NCI-H1105 treated with DMSO at 0.1 percent for 48 hours (cell line): ENCODE measurements around the gene VKORC1.

Experiments
- DNase-seq: peaks from one replicate; lab custom pipeline; 2025; lab: John Stamatoyannopoulos, UW

VKORC1 gene

GRCh38 chr16:31130336-31130891 is 35.8 kb upstream of the VKORC1 start:
- no peak for DNase-seq

DNA sequence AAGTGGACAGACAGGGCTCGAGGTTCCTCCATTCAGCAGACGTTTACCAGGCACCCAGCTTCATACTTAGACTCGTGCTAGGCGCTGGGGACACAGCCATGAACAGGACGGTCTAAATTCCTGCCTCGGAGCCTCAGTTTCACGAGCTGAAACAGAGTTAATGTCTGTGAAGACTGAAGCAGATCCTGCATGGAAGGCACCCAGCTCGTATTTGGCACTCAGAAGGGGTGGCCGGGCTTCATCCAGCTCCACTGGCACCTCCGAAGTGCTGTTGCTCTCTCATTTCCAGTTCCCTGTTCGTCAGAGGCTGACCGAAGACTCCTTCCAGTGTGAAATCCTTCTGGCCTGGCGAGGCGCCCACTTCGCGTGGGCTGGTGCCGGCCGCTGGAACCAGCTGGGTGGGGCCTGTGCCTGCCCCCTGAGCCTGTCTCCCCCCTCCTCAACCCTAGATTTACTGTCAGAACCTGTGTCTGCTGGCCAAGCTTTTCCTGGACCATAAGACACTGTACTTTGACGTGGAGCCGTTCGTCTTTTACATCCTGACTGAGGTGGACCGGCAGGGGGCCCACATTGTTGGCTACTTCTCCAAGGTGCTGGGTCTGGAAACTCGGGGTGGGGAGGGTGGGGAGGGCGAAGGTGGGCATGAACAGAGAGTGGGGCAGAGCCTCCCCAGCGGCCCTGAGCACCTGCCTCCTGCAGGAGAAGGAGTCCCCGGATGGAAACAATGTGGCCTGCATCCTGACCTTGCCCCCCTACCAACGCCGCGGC is 35.2 kb upstream of the VKORC1 start:
- no peak for DNase-seq

DNA sequence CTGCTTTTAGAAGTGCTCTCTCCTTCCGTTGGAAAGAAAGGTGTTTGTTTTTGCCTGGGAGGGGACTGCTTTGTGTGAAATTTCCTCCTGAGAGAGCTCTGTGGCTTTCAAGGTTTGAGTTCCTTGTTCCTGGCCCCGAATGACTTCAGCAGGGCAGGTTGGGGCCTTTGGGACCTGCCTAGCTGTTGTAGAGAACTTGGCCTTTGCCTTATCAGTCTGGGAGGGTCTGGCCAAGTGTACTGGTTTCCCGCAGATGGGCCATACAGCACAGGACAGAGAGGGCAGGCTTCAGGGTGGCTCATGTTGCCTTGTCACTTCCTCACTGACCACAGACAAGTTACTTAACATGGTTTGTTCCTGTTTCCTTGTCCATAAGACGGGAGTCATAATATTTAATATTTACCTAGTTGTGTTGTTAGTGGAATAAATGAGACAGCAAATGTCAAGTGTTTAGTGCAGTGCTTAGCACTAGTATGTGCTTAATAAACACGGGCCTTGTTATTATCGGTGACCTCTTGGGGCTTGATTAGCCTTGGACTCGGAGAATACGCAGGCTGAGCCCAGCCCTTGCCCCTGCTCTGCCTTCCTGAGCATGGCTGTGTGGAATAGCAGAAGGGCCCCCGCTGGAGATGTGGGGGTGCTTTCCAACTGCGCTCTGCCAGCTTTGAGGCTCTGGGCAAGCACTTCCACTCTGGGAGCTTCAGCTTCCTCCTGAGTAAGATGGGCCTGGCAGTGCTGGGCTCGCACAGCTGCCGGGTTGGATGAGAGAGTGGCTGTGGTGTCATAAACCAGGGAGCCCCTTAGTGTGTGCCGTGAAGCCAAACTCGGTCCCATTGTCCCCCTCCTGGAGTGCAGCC is 34.3 kb upstream of the VKORC1 start:
- DNase-seq: no peak

GRCh38 chr16:31127182-31127581 is 32.6 kb upstream of the VKORC1 start:
- no peak for DNase-seq

GRCh38 chr16:31125844-31126243 is 31.2 kb upstream of the VKORC1 start:
- no peak for DNase-seq

DNA sequence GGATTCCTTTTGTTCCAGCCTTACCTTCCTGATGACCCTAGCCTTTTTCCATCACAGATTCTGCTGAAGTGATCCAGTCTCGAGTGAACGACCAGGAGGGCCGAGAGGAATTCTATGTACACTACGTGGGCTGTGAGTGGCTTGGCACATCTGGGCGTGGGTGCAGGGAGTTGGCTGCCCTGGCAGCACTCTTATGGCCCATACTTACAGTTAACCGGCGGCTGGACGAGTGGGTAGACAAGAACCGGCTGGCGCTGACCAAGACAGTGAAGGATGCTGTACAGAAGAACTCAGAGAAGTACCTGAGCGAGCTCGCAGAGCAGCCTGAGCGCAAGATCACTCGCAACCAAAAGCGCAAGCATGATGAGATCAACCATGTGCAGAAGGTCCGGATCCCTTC is 25.5 kb upstream of the VKORC1 start:
- no peak for DNase-seq

GRCh38 chr16:31118223-31119155 is 23.9 kb upstream of the VKORC1 start:
- no peak for DNase-seq

DNA sequence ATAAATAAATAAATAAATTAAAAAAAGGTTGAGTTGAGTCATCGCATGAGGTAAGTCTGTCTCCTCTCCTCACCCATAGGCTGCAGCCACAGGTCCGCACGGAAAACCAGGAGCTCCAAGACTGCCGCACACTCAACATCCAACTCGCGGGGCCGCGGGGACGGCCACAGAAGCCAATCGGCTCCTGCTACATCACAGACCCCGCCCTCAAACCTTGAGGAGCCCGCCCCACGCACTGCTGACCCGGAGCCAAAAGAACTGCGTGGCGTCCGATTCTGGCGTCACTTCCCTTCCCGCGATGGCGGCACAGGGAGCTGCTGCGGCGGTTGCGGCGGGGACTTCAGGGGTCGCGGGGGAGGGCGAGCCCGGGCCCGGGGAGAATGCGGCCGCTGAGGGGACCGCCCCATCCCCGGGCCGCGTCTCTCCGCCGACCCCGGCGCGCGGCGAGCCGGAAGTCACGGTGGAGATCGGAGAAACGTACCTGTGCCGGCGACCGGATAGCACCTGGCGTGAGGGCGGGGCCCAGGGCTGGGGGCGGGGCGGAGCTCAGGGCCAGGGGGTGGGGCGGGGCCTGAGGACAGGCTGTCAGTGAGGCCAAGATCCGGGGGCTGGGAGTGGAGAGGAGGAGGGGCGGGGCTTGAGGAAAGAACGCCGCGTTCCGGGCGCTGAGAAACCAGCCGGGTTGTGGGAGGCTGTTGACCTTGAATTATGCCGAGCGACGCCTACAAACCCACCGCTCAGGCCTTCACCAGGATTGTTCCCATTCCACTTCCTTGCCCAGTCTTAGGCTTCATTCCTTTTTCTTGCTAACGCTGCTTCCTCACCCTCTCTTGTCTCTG is 23.0 kb upstream of the VKORC1 start, which contains the start of gene KAT8:
Gene KAT8, plus strand, starts transcription at position 281 of the 839 bp plus-strand sequence. Its CDS starts 18 bp downstream, at position 299.
- DNase-seq: peak; percentile 94

GRCh38 chr16:31114468-31114867 is 19.9 kb upstream of the VKORC1 start:
- DNase-seq: no peak

DNA sequence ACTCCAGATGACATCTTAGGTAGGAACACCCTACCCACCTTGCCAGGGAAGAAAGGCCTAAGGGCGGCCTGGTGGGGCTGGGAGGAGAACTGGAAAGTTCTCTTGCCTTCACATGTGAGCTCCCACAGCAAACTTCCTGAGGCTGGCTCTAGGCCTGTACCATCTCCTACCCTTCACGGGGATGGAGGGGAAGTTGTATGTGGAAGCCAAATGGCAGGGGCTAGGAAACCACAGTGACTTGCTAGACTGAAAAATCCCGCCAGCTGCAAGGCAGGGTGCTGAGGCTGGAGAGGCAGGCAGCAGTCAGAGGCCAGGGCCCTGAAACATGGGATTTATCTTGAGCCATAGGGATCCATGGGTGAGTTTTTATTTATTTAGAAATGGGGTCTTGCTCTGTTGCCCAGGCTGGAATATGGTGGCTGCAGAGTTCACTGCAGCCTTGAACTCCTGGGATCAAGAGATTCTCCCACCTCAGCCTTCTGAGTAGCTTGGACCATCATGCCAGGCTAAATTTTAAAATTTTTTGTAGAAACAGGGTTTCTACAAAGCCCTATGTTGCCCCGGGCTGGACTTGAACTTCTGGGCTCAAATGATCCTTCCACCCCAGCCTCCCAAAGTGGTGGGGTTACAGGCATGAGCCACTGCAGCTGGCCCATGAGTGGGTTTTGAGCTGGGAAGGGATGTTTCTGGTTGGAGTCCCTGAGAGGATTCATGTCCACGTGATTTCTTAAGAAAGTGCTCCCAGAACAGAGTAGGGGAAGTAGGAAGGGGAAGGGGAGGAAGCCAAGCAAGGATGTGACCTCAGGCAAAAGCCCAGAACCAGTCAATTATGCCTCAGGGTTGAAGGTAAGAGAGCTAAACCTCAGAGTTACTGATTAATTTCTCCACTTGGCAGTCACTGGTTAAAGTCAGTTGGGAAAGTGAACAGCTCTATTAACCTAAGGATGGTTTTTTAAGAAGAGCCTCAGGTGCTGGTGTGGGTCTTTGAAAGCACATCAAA is 18.8 kb upstream of the VKORC1 start:
- no peak for DNase-seq

- DNase-seq: no peak
Measured at GRCh38 chr16:31112711-31113110, 18.1 kb upstream of the VKORC1 start.

DNA sequence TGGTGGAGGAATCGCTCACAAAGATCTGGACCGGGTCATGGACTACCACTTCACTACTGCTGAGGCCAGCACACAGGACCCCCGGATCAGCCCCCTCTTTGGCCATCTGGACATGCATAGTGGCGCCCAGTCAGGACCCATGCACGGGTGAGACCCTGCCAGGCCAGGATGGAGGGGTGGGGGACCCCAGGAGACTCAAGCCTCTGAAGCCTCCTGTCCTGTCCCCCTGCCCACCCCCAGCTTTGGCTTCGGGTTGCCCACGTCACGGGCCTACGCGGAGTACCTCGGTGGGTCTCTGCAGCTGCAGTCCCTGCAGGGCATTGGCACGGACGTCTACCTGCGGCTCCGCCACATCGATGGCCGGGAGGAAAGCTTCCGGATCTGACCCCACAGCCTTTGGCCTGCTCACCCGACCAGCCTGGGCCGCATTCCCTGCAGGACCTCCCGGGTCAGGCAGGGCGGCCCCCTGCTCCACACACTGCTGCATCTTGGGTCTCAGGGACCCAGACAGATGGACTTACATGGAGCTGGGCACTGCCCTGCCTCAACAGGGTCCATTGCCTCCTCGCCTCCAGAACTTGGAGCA is 17.4 kb upstream of the VKORC1 start:
- no peak for DNase-seq

- DNase-seq: no peak
Measured at GRCh38 chr16:31110106-31111034, 15.8 kb upstream of the VKORC1 start.

DNA sequence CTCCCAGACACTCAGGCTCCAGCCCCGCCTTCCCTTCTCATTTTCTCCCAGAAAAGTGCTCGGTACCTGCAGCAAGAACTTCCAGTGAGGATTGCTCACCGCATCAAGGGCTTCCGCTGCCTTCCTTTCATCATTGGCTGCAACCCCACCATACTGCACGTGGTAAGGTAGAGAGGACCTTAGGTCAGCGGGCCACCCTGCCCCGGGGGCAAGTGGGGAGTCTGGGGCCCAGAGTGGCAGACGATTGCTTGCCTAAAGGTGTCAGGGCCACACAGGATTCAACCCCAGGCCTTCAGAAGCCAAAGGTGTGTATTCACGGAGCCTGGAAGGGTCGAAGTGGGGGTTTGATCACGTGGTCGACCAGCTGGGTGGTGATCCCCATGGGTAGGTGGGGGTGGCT is 15.0 kb upstream of the VKORC1 start:
- no peak for DNase-seq

DNA sequence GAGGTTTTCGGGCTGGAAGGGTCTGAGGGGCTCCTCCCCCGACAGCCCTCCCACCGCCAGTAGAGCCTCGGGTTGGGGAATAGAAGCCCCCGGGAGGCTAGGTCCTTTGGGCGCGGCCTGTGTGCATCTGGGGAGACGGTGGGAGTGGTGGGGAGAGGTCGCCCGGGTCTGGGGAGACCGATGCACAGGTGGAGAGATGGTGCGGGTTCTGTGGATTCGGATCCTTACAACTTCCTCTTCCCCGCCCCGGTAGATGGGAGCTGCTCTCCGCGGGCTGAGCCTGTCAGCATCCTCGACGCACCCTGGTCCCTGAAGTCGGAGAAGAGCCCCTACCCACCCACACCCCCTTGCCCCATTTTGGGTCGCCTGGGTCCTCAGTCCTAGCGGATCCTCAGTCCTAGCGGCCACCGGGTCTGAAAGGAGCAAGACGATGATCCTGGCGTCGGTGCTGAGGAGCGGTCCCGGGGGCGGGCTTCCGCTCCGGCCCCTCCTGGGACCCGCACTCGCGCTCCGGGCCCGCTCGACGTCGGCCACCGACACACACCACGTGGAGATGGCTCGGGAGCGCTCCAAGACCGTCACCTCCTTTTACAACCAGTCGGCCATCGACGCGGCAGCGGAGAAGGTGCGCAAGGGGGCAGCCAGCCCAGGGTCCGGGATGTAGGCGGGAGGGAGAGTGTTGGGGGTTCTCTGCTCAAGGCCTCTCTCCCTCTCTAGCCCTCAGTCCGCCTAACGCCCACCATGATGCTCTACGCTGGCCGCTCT is 14.4 kb upstream of the VKORC1 start:
- no peak for DNase-seq

- peak; percentile 51 for DNase-seq
Measured at GRCh38 chr16:31108035-31108793, 13.6 kb upstream of the VKORC1 start, which contains the start of gene BCKDK. Gene BCKDK, plus strand, starts transcription at chr16:31108386. Its CDS starts 838 bp downstream, at chr16:31109224.
